Endometrium (tissue), 2 donors: ENCODE measurements around the gene ADAP1.
"Not testable (repeated sequence)": the region's sequence is repeated elsewhere in the genome, so short reads cannot be mapped to it uniquely, and the experiment has no call there.

ENCODE experiments used
- FAIRE-seq: peaks from 2 replicates; lab custom pipeline; 2012; peaks lifted over from hg19 to GRCh38; lab: Jason Lieb, UNC
- donor health status: control.
- donor health status: control.

Gene ADAP1

GRCh38 chr7:959271-959670, 4.8 kb upstream of the ADAP1 start:
- FAIRE-seq = no peak

DNA sequence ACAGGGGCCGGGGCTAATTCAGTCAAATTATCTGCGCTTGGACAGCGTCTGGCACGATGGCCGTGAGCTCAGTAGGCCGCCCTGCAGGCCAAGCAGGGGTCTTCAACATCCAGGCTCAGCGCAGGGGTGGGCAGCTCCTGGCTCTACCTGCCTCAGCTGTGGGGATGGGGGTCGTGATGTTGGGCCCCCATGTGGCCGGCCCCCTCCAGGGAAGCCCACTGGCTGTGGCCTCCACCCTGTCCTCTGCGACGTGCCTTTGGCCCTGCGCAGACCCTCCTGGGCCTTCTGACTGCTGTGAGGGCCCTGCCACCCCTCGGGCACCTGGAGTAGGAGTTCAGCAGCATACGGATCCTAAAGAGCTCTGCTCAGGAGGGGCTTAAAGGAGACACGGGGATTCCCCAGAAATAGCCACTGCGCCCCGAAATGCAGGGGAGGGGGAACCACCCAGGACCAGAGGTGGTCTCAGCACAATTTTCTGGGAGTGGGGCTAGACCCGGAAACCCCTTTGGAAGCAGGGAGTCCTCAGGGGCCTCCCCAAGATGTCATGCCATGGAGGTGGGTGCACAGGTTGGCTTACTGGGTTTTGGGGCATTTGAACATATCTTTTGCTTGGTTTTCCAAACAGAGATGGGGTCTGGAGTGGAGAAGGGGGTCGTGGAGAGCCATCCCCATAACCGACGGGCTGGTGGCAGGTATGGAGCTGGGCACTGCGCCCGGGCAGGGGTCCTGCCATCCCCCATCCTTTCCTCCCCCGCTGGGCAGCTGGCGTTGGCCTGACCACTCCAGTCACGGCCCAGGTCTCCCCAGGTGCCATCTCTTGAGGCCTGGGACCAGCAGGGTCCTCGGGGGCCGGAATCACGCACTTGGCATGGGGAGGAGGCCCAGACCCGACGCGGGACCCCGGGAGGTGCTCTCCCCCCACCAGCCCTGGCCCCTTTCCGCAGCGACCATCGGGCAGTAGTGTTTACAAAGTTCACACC, 4.0 kb upstream of the ADAP1 start:
- no peak for FAIRE-seq

GRCh38 chr7:957418-958220, 3.1 kb upstream of the ADAP1 start:
- no peak for FAIRE-seq

GRCh38 chr7:956031-956430, 1.6 kb upstream of the ADAP1 start:
- FAIRE-seq = no peak

- FAIRE-seq = no peak
These were observed 743 bp downstream of the ADAP1 start for GRCh38 chr7:953547-954327.

- FAIRE-seq = no peak
These were observed 1.7 kb downstream of the ADAP1 start for GRCh38 chr7:952548-953441.

- no peak for FAIRE-seq
These were observed 2.5 kb downstream of the ADAP1 start for GRCh38 chr7:951881-952547.

GRCh38 chr7:949021-949934, 5.2 kb downstream of the ADAP1 start:
- no peak for FAIRE-seq

DNA sequence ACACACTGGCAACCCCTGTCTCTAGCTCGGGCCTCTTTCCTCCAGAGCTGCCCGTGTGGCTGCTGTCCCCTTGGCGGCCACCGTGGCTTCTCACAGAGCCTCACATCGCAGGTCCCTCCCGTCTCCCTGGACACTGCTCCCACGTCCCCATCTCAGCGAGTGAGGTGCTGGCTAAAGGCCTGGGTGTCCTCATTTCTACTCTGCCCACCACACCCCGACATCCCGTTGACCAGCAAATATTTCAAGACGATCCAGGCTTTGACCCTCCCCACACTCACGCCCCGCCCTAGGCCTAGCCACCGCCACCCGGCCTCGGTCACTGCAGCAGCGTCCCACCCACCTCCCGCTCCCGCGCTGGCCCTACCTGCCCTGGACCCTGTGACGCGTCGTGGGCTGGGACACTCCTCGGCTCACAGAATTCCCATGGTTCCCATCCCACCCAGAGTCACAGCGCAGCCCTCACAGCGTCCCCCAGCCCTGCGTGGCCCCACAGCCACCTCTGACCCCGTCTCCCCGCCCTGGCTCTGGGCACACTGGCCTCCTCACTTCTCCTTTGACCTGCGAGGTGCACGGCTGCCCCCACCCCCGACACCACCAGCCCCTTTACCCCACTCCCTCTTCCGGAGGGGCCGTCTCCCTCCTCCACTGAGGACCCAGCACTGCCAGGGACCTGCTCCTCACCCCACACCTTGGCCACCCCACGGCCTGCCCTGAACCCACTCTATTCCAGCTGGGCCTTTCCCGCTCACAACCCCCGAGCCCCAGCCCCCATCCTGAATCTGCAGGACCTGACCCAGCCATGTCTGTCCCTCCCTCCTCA, 6.9 kb downstream of the ADAP1 start:
- FAIRE-seq = no peak

DNA sequence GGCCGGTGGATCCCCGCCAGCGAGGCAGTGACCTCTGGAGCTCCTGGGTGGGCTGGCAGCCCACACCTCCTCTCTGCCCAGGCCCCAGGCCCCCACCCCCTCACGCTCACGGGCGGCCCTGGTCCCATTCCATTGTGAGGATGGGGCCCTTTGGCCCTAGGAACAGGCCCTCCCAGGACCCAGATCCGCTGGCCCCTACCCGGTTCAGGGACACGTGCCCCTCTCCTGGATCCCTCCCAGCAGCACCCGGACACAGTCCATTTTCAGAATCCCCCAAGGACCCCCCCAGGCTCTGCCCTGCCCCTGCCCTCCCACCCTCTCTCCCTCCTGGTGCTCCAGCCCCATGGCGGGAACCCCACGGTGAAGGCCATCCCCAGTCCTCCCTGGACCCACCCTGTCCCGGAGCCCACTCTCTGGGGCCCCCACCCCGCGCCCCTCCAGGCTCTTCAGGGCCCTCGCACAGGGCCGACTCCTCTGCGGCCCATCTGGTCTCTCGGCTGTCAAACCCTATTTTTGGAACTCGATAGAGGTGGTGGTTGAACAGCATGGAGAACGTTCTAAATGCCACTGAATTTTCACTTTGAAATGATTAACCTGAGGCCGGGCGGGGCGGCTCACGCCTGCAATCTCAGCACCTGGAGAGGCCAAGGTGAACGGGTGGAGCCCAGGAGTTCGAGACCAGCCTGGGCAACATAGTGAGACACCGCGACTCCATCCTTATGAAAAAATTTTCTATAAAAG, 8.1 kb downstream of the ADAP1 start:
- FAIRE-seq = no peak

DNA sequence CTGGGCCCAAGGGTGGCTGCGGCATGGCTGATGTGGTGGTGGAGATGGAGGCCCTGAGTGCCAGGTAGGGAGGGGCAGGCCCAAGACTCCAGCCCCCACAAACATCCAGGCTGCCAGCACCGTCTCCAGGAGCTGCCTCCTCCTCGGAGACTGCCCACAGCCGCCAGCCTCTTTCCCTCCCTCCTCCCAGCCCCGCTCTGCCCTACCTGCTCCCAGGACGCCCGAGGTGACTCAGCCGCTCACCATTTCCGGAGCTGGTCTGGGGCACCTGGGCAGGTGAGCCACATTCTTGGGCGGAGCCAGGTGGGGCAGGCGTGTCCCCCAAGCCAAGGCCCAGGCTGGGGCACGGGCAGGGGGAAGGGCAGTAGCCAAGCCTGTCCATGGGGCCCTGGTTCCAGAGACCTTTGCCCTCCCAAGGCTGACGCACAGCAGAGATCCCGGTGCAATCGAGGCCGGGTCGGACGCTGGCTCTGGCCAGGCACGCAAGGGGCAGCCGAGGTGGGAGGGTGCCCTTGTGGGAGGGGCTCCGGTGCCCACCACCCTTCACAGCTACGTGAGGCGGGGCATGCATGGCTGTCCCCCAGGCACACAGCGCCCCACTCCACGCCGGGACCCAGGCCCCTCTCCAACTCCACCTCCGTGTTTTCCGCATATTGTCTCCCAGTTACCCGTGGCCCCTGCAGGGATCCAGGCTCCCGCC, 8.8 kb downstream of the ADAP1 start:
- FAIRE-seq = no peak

GRCh38 chr7:945147-945555, 9.3 kb downstream of the ADAP1 start:
- no peak for FAIRE-seq

GRCh38 chr7:944744-945143, 9.7 kb downstream of the ADAP1 start:
- no peak for FAIRE-seq

DNA sequence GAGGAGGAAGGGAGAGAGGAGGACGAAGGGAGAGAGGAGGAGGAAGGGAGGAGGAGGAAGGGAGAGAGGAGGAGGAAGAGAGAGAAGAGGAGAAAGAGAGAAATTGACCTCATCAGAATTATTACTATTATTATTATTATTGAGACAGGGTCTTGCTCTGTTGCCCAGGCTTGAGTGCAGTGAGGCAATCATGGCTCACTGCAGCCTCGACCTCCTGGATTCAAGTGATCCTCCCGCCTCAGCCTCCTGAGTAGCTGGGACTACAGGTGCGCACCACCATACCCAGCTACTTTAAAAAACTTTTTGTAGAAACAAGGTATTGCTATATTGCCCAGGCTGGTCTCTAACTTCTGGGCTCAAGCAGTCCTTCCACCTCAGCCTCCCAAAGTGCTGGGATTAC, 10.7 kb downstream of the ADAP1 start:
- FAIRE-seq = not testable (repeated sequence)

DNA sequence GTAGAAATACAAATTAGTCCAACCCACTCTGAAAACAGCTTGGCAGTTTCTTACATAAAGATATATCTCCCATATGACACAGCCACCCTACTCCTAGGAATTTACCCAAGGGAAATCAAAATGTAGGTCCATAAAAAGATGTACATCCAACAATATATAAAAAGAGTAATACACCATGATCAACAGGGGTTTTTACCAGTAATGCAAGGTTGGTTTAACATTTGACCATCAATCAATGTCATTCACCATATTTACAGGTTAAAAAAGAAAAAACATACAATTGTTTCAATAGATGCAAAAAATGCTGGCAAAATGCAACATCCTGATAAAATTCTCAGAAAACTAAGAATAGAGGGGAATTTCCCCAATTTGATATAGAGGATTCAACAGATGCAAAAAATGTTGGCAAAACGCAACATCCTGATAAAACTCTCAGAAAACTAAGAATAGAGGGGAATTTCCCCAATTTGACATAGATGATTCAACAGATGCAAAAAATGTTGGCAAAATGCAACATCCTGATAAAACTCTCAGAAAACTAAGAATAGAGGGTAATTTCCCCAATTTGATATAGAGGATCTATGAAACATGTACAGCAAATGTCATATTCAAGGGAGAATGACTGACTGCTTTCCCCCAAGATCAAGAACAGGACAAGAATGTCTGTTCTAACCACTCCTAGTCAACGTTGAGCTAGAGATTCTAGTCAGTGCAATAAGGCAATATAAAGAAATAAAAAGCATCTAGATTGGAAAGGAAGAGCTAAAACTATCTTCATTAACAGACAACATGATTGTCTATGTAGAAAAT, 13.7 kb downstream of the ADAP1 start:
- no peak for FAIRE-seq

GRCh38 chr7:939843-940242, 14.6 kb downstream of the ADAP1 start:
- no peak for FAIRE-seq
